NCI-H187 treated with DMSO at 0.1 percent for 48 hours (cell line): ENCODE results near the gene MACROD2.

ENCODE experiments used
- DNase-seq: peaks from one replicate; lab custom pipeline; 2025; lab: John Stamatoyannopoulos, UW

MACROD2 gene

GRCh38 chr20:15446373-15446772, 1451.1 kb downstream of the MACROD2 start:
- DNase-seq = no peak

DNA sequence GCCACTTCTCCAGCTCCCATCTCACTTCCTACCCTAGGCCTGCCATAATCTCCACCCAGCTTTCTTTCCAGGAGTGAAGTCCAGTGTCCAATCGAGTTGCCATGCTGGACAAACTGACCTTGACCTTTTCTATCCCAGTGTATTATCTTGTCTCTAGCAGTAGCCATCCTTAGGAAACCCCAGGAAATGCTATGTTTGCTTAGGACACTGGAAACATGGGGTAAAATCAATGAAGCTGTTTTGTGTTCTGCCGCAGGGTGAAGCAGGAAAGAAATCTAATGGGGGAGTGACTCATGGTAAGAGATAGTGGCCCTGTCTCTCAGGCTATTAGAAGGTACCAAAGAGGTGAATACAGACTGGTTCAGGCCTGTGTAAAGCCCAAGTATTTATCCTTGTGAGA, 1452.2 kb downstream of the MACROD2 start:
- no peak for DNase-seq

- DNase-seq = no peak
Observed at GRCh38 chr20:15449061-15449460, 1453.7 kb downstream of the MACROD2 start.

- DNase-seq = no peak
Observed at GRCh38 chr20:15451241-15451640, 1455.9 kb downstream of the MACROD2 start.

DNA sequence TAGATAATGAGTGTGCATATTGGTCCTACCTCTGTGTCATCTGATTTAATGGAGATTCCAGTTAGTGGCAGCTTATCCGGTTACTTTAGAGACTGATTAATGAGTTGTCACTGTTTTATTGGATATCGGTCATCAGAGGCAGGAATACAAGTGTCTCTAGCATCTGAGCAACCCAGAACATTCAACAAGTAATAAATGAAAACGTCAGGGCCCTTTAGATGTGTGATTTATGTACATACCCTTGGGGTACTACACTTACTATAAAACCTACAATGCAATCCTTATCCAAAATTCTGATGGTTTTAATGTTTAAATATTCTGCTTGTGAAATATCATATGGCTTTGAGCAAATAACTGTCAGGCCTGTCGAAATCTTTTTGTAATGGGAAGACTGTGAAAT, 1460.0 kb downstream of the MACROD2 start:
- no peak for DNase-seq

GRCh38 chr20:15461938-15462337, 1466.6 kb downstream of the MACROD2 start:
- no peak for DNase-seq

- DNase-seq = no peak
Observed at GRCh38 chr20:15475483-15475882, 1480.2 kb downstream of the MACROD2 start.

DNA sequence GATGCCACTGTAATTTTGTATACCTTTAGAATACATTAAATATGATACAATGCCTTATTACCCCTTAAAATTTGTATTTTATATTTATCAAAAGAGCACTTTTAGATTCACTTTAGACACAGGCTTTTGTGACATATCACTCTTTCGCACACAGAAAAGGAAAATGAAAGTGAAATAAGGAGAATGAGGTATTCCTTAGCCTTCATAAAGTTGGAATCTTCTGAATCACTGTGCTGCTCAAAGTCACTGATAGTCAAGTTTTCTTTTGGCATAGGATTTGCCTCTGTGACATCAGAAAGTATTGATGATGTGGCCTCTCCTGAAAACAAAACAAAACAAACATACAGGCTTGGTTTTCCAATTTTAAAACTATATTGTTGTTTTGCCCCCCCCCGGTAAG, 1480.9 kb downstream of the MACROD2 start:
- DNase-seq = no peak

GRCh38 chr20:15476781-15477180, 1481.5 kb downstream of the MACROD2 start:
- no peak for DNase-seq

- no peak for DNase-seq
Observed at GRCh38 chr20:15482525-15482924, 1487.2 kb downstream of the MACROD2 start.

GRCh38 chr20:15485519-15485918, 1490.2 kb downstream of the MACROD2 start:
- no peak for DNase-seq

GRCh38 chr20:15487030-15487429, 1491.7 kb downstream of the MACROD2 start:
- no peak for DNase-seq

GRCh38 chr20:15487682-15488081, 1492.4 kb downstream of the MACROD2 start:
- no peak for DNase-seq

DNA sequence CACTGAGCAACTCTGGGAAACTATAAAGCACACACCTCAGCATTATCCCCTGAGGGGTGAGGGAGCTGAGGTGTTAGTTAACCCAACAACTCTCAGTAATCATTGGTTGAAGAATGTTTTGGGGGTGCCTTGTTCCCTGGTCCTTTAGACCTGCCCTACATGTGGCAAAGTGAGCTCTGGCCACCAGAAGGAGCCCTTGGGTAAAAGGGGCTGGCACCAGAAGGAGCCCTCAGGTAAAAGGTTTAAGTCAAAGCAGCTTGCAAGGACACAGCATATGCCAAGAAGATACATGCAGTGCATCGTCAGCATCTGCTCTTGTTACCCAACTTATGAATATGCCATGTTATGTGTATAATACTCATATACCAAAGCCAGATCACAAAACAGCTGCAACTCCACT, 1496.3 kb downstream of the MACROD2 start:
- no peak for DNase-seq

- DNase-seq = no peak
Observed at GRCh38 chr20:15494851-15495250, 1499.5 kb downstream of the MACROD2 start.

DNA sequence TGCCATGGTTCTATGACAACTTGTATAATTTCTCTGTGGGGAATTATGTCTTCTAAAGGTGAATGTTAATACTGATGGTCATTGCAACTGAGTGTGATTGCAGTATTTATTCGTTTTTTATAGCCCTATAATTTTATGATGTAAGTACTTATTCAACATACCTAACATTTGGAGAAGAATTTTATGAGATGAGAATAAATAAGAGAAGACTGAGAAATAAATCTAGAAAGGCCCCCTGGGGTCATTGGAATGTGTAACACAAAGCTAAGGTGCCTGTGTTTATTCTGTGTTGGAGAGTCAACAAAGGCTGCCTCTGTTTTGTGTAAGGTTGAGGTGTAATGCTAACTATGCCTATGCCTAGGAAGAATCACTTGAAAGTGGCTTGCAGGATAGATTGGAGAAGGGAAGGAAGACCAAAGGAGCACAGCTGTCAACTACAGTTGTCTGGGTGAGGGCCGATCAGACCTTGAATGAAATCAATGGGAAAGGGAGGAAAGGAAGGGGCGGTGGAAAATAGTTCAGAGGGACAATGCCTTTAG, 1501.3 kb downstream of the MACROD2 start:
- DNase-seq = no peak

DNA sequence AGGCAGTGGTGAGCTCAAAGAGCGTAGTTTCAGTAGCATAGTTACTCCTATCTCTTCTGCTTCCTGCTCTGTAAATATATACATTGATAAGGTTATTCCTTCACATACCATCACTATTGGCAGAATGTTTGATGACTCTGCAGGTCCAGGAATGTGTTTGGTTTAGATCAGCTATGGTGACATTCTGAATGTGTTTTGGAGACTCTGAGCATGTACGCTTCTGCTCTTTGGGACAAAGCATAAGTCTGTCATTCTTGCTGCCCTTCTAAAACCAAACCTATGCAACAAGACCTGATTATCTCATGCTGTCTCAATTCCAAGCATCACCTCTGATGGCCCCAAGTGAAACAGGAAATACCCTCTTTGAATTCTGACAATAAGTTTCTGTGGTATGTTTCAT, 1503.6 kb downstream of the MACROD2 start:
- DNase-seq = no peak

DNA sequence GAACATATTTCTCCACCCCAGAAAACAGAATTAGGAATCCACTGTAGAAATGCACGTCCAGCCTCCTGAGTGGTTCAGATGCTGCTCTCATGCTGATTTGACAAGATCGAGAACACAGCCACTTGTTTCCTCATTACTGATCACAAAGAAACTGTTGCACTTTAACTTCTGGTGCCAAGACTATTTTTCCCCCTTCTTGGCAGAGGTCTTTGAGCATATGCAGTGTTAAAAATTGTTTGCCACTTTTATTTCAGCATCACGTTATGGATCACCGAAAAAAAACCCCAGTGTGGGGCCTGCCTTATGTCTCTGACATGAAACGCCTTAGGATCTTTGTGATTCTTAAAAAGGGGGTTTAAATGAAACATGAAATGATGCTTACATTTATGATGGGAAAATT, 1511.0 kb downstream of the MACROD2 start:
- no peak for DNase-seq

DNA sequence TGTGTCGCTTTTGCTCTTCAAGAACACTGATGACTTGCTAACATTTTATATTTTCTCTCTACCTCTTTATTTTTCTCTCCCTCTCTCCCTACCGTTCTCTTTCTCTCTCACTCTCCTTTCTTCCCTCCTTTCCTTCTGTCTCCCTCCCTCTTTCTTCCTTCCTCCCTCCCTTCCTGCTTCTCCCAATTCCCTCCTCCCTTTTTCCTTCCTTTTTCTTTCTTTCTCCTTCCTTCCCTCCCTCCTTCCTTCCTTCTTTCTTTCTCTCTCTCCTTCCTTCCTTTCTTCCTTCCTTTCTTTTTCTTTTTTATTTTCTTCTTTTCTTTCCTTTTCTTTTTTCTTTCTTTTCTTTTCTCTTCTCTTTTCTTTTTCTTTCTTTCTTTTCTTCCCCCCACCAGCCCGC, 1511.8 kb downstream of the MACROD2 start:
- no peak for DNase-seq

- DNase-seq = no peak
Observed at GRCh38 chr20:15511551-15511950, 1516.2 kb downstream of the MACROD2 start.

DNA sequence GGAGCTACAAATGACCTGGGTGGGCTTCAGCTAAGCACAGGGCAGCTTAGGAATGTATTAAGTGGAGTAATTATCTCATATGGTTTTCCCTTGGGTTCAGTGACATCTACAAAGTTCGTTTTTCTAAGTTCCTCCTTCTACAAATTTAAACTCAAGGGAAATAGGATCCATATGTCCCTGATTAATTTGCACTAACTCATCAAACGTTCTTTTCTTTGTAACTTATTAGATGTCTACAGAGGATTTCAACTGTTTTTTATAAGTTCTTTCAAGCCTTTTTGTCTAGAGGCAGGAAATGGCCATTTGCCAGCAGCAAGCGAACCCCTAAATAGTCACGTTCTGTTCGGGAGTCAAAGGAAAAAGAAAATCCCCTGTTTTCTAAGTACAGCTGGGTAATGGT, 1517.6 kb downstream of the MACROD2 start:
- DNase-seq = no peak

DNA sequence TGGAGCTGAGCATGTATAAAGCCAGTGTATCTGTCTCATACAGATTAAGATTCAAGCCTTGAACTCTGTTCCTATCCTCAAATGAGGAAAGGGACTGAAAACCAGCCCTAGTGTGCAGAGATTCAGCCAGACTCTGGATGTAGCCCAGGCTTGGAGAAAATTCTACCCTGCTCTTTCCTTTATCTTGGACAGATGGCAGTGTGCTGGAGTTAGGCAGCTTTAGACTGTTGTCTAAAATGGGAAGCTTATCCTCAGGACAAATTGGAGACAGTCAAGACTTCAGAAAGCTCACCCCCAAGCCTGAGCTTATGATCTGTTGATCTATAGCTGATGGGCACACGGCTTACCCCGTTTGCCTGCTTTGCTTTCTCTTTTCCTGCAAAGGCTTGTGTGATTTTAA, 1520.4 kb downstream of the MACROD2 start:
- DNase-seq = no peak

DNA sequence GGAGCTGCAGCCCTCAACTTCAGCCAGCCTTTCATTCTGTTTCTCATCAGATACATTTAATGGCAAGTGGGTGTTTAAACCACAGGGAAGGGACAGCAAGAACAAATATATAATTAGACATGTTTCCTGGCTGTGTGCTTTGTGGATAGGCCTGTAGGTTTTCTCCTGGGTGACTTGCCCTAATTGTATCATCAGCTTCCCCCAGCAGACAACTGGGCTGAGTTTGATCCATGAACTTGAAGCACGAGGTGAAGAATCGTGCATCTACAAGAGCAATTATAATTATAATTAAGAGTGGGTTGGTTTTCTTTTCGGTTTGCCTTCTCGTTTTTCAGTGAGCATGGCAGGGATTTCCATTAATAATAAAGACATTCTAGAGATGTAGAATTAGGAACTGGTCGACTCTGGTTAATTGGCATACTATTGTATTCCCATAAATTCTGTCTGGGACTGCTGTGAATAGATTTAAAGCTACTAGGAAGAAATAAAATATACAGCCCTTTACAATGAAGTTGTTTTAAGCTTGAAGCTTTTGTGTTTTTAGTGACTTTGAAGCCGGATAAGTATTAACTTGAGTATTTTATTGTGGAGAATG, 1525.7 kb downstream of the MACROD2 start:
- no peak for DNase-seq

- no peak for DNase-seq
Observed at GRCh38 chr20:15523400-15523799, 1528.1 kb downstream of the MACROD2 start.
